Measurements from ENCODE around the gene CD274.

CD274 gene

GRCh38 chr9:5483306-5483705 is 33.0 kb downstream of the CD274 start:
- TF ChIP-seq CTCF (IDR thresholded peaks at IDR 0.05): no peak

- no peak for TF ChIP-seq CTCF (IDR thresholded peaks at IDR 0.05)
These were observed 35.2 kb downstream of the CD274 start for GRCh38 chr9:5485378-5486085.

- no peak for TF ChIP-seq CTCF (IDR thresholded peaks at IDR 0.05)
These were observed 36.6 kb downstream of the CD274 start for GRCh38 chr9:5486988-5487387.

GRCh38 chr9:5488221-5489008 is 38.1 kb downstream of the CD274 start:
- TF ChIP-seq CTCF (IDR thresholded peaks at IDR 0.05): no peak

GRCh38 chr9:5489630-5490490 is 39.5 kb downstream of the CD274 start:
- no peak for TF ChIP-seq CTCF (IDR thresholded peaks at IDR 0.05)

- no peak for TF ChIP-seq CTCF (IDR thresholded peaks at IDR 0.05)
These were observed 42.8 kb downstream of the CD274 start for GRCh38 chr9:5492965-5493678.
